Esophagus squamous epithelium (tissue), 4 donors: ENCODE results near the gene LTB.

ENCODE experiments used
- POLR2A ChIP-seq, 4 donors: fragments of 450-650 bp; IDR thresholded peaks; one replicate each; pipeline ENCODE4 v1.6.1; 2017; ENCODE audit warnings: antibody characterized with exemption in 4 of 4, mild to moderate bottlenecking in 4 of 4, moderate library complexity in 3 of 4
- TF ChIP-seq, protein P1 (sequence below), 6 experiments: fragments of 450-650 bp in 4 of 6; fragments of 200-600 bp in 2 of 6; sonication (generic) in 2 of 6; IDR thresholded peaks; one replicate each; pipeline ENCODE4 v1.5.1; 2016 to 2019; ENCODE audit warnings: antibody characterized with exemption in 6 of 6, mild to moderate bottlenecking in 4 of 6, moderate library complexity in 4 of 6

GRCh38 chr6:31530659-31531058, 51.6 kb downstream of the LTB start:
- no peak for TF ChIP-seq POLR2A (IDR thresholded peaks at IDR 0.05)
- TF ChIP-seq, protein P1, sequence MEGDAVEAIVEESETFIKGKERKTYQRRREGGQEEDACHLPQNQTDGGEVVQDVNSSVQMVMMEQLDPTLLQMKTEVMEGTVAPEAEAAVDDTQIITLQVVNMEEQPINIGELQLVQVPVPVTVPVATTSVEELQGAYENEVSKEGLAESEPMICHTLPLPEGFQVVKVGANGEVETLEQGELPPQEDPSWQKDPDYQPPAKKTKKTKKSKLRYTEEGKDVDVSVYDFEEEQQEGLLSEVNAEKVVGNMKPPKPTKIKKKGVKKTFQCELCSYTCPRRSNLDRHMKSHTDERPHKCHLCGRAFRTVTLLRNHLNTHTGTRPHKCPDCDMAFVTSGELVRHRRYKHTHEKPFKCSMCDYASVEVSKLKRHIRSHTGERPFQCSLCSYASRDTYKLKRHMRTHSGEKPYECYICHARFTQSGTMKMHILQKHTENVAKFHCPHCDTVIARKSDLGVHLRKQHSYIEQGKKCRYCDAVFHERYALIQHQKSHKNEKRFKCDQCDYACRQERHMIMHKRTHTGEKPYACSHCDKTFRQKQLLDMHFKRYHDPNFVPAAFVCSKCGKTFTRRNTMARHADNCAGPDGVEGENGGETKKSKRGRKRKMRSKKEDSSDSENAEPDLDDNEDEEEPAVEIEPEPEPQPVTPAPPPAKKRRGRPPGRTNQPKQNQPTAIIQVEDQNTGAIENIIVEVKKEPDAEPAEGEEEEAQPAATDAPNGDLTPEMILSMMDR (IDR thresholded peaks at IDR 0.05) = no peak
